A673 (cell line): ENCODE data around the gene CHST12. TPM values are rescaled to one million over a fixed set of nuclear protein-coding genes. Genes with fewer than 3 reads are reported as not detected.

ENCODE experiments used
- BruUV-seq: library from RNA; stranded (reverse); fragments of 400-500 nt; replicated peaks from 2 replicates; lab custom pipeline; 2021; lab: Mats Ljungman, UMichigan
- CTCF ChIA-PET: fragments of 300-600 bp; sonication (Branson Sonifier 250); formaldehyde crosslinking; loops from one replicate; lab custom pipeline; 2022; ENCODE audit warnings: antibody characterized with exemption; lab: Charles Lee
- POLR2A ChIA-PET: fragments of 300-600 bp; sonication (Branson Sonifier 250); formaldehyde crosslinking; loops from one replicate; lab custom pipeline; 2022; ENCODE audit warnings: antibody characterized with exemption; ENCODE audit not compliant: low non-redundant PET; lab: Charles Lee
- DNase-seq: peaks from one replicate; pipeline ENCODE4 v3.0.0-alpha.2; 2015; ENCODE audit warnings: low spot score
- H3K27ac ChIP-seq: fragments of 200-600 bp; sonication (generic); 2 replicates; pipeline ENCODE4 v1.5.1; 2016; ENCODE audit warnings: mixed run types, low read depth, mild to moderate bottlenecking, mixed read lengths, antibody characterized with exemption, low read length; ENCODE audit not compliant: poor library complexity, severe bottlenecking
- H3K27me3 ChIP-seq: fragments of 200-600 bp; sonication (generic); replicated peaks from 2 replicates; pipeline ENCODE4 v1.6.1; 2017; ENCODE audit warnings: mixed run types, low read depth, mild to moderate bottlenecking, mixed read lengths, antibody characterized with exemption, low read length; ENCODE audit not compliant: insufficient read depth, poor library complexity
- H3K36me3 ChIP-seq: fragments of 200-600 bp; sonication (generic); 2 replicates; pipeline ENCODE4 v1.6.1; 2016; ENCODE audit warnings: mixed run types, mild to moderate bottlenecking, mixed read lengths, antibody characterized with exemption, low read length; ENCODE audit not compliant: insufficient read depth, poor library complexity, severe bottlenecking
- H3K4me1 ChIP-seq: fragments of 200-600 bp; sonication (generic); 2 replicates; pipeline ENCODE4 v1.6.1; 2017; ENCODE audit warnings: mixed run types, mild to moderate bottlenecking, mixed read lengths, antibody characterized with exemption, low read length; ENCODE audit not compliant: insufficient read depth, poor library complexity, severe bottlenecking
- H3K4me3 ChIP-seq: fragments of 200-600 bp; sonication (generic); 2 replicates; pipeline ENCODE4 v1.5.1; 2016; ENCODE audit warnings: low read depth, mixed run types, mild to moderate bottlenecking, mixed read lengths, low read length; ENCODE audit not compliant: poor library complexity, severe bottlenecking
- H3K9me3 ChIP-seq: fragments of 200-600 bp; sonication (generic); 2 replicates; pipeline ENCODE4 v1.6.1; 2016; ENCODE audit warnings: mixed run types, low read depth, mild to moderate bottlenecking, mixed read lengths, antibody characterized with exemption, low read length; ENCODE audit not compliant: poor library complexity, severe bottlenecking
- CTCF ChIP-seq: fragments of 300-800, 200-600 bp; sonication (generic); conservative IDR thresholded peaks from 2 replicates; pipeline ENCODE4 v1.5.1; 2017; ENCODE audit warnings: low read depth, mild to moderate bottlenecking, antibody characterized with exemption, low read length, moderate library complexity, mixed read lengths
- EZH2 ChIP-seq: fragments of 200-600 bp; sonication (generic); IDR thresholded peaks from 2 replicates; pipeline ENCODE4 v1.6.1; 2017; ENCODE audit warnings: borderline replicate concordance, low read depth, mild to moderate bottlenecking, mixed read lengths, antibody characterized with exemption, low read length; ENCODE audit not compliant: poor library complexity, severe bottlenecking
- intact Hi-C: fragments of 100-400 bp; cut with micrococcal nuclease; formaldehyde crosslinking; loops from one replicate; pipeline ENCODE4 v1.10.0; 2022; ENCODE audit not compliant: unreplicated experiment
- total RNA-seq: library from RNA; stranded (reverse); gene quantifications from 2 replicates; pipeline ENCODE4 v1.2.3, GENCODE V29; 2021

CHST12 gene
- total RNA-seq, 1 experiment from 2014 or later = 21.8 TPM

- DNase-seq = no peak
- H3K4me1 ChIP-seq = peaks cover 15% of the 10 kb centered on the region
- BruUV-seq = no TSS peak
- CTCF ChIA-PET = no interaction called here
- POLR2A ChIA-PET = no interaction called here
- no peak overlapping the region for H3K27ac ChIP-seq
- no peaks in the 10 kb centered on the region for H3K36me3 ChIP-seq
- H3K4me3 ChIP-seq = peak overlapping the region; percentile 95
- no peaks in the 10 kb centered on the region for H3K27me3 ChIP-seq
- no peaks in the 10 kb centered on the region for H3K9me3 ChIP-seq
- intact Hi-C loops = no loop called here
- TF ChIP-seq EZH2 (no peak), CTCF (no peak)
Measured at GRCh38 chr7:2404714-2405119, 1.3 kb downstream of the CHST12 start.

GRCh38 chr7:2405201-2405600, 1.8 kb downstream of the CHST12 start:
- CTCF ChIA-PET = no interaction called here
- no TSS peak for BruUV-seq
- H3K4me3 ChIP-seq = no peak overlapping the region

DNA sequence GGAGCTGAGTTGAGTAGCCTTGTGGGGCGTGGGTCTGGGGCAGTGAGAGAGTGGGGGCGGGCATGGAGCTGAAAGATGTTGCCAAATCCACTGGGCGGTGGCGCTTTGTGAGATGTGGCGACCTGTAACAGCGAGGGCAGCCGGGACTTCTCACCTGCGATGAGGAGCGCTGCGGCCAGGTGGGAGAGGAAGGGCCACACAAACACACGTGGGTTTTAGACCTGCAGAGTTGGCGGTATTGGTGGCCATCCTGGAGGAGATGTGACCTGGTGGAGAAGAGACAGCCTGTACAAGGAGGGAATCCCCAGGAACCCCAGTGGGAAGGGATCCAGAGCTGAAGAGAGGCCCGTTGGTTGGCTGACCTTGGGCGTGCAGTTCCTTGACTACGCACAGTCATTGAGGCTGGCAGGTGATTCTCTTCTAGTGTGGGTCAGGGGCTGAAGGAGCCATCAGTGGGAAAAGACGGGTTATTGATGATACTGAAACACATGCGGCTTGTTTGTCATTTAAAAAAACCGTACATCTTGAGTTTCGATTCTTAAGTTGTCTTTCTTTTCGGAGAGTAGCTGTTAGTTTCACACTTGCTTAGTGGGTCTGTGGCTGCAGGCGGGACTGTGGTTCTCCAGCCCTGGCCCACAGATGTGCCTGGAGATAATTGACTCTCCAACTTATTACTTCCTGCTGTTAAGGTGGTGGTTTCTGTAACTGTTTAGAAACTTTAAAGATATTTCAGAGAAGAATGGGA, 2.4 kb downstream of the CHST12 start:
- H3K4me1 ChIP-seq = peaks cover 7% of the 10 kb centered on the region
- intact Hi-C loops = no loop called here
- H3K9me3 ChIP-seq = no peaks in the 10 kb centered on the region
- no peak overlapping the region for H3K27ac ChIP-seq
- no peaks in the 10 kb centered on the region for H3K36me3 ChIP-seq
- TF ChIP-seq CTCF (no peak), EZH2 (no peak)
- no peak for DNase-seq
- H3K27me3 ChIP-seq = no peaks in the 10 kb centered on the region
- ChIA-PET POLR2A (no interaction called here), CTCF (no interaction called here)
- no peak overlapping the region for H3K4me3 ChIP-seq
- no TSS peak for BruUV-seq

More at GRCh38 chr7:2405201-2405600, 1.8 kb downstream of the CHST12 start:
- DNase-seq = no peak
- TF ChIP-seq EZH2 (no peak), CTCF (no peak)
- H3K27ac ChIP-seq = no peak overlapping the region
- POLR2A ChIA-PET = no interaction called here
- H3K4me1 ChIP-seq = peaks cover 11% of the 10 kb centered on the region
- no peaks in the 10 kb centered on the region for H3K27me3 ChIP-seq
- no peaks in the 10 kb centered on the region for H3K9me3 ChIP-seq
- H3K36me3 ChIP-seq = no peaks in the 10 kb centered on the region
- intact Hi-C loops = no loop called here
